Kidney epithelial cell (primary cell): ENCODE data around the gene C2orf72. TPM values are rescaled to one million over a fixed set of nuclear protein-coding genes. Genes with fewer than 3 reads are reported as not detected.
A peak's percentile ranks its signal among the peaks of the same experiment; 100 is the strongest.

ENCODE experiments used
- DNase-seq: peaks from one replicate; pipeline ENCODE4 v3.0.0-alpha.2; 2010; ENCODE audit warnings: low read depth
- H3K27me3 ChIP-seq: 2 replicates; pipeline ENCODE4 v1.6.0; 2011; ENCODE audit warnings: low read length; ENCODE audit not compliant: control insufficient read depth, insufficient read depth
- H3K36me3 ChIP-seq: 2 replicates; pipeline ENCODE4 v1.5.1; 2011; ENCODE audit warnings: low read length; ENCODE audit not compliant: control insufficient read depth, insufficient read depth
- H3K4me3 ChIP-seq: 2 replicates; pipeline ENCODE4 v1.5.1; 2011; ENCODE audit warnings: low read depth, mild to moderate bottlenecking, control low read depth, low read length
- CTCF ChIP-seq: IDR thresholded peaks from 2 replicates; pipeline ENCODE4 v1.5.1; 2011; ENCODE audit warnings: mild to moderate bottlenecking, moderate library complexity, low read length, control low read depth, inconsistent platforms; ENCODE audit not compliant: insufficient read depth, poor library complexity, severe bottlenecking
- total RNA-seq: library from RNA; depleted of rRNA; stranded (reverse); fragments of >200 nt; gene quantifications from 2 replicates; pipeline ENCODE4 v1.2.3, GENCODE V29; 2015

Gene C2orf72
- total RNA-seq, 1 donor from 2014 or later = 0.63 TPM

GRCh38 chr2:231049286-231050017 is 12.1 kb downstream of the C2orf72 start:
- no peak for TF ChIP-seq CTCF
- no peaks in the 10 kb centered on the region for H3K36me3 ChIP-seq
- peaks cover 7% of the 10 kb centered on the region for H3K27me3 ChIP-seq
- no peak overlapping the region for H3K4me3 ChIP-seq
- no peak for DNase-seq

GRCh38 chr2:231050018-231050901 is 12.9 kb downstream of the C2orf72 start:
- TF ChIP-seq CTCF = no peak

GRCh38 chr2:231051116-231051515 is 13.8 kb downstream of the C2orf72 start:
- peaks cover 7% of the 10 kb centered on the region for H3K27me3 ChIP-seq
- no peak for DNase-seq
- no peak for TF ChIP-seq CTCF
- H3K4me3 ChIP-seq = no peak overlapping the region
- no peaks in the 10 kb centered on the region for H3K36me3 ChIP-seq

More at GRCh38 chr2:231050018-231050901, 12.9 kb downstream of the C2orf72 start:
- no peak overlapping the region for H3K4me3 ChIP-seq
- no peak for DNase-seq
- H3K27me3 ChIP-seq = peaks cover 7% of the 10 kb centered on the region
- no peaks in the 10 kb centered on the region for H3K36me3 ChIP-seq

GRCh38 chr2:231052494-231053451 is 15.4 kb downstream of the C2orf72 start:
- no peaks in the 10 kb centered on the region for H3K36me3 ChIP-seq
- TF ChIP-seq CTCF = peak; percentile 90
- no peak for DNase-seq
- peaks cover 2% of the 10 kb centered on the region for H3K27me3 ChIP-seq
- H3K4me3 ChIP-seq = peak overlapping the region; percentile 48

GRCh38 chr2:231053846-231054245 is 16.5 kb downstream of the C2orf72 start:
- H3K4me3 ChIP-seq = no peak overlapping the region
- no peaks in the 10 kb centered on the region for H3K27me3 ChIP-seq
- no peaks in the 10 kb centered on the region for H3K36me3 ChIP-seq
- no peak for TF ChIP-seq CTCF
- DNase-seq = no peak
